Measurements from ENCODE around the gene TAC3. TPM values are rescaled to one million over a fixed set of nuclear protein-coding genes. Genes with fewer than 3 reads are reported as not detected.
"Not testable (repeated sequence)": the region's sequence is repeated elsewhere in the genome, so short reads cannot be mapped to it uniquely, and the experiment has no call there.

The TAC3 gene
- total RNA-seq, 1 donor from 2014 or later, result not detected

- Mint-ChIP-seq H3K4me3 (ENCODE audit: unreplicated experiment) (no peak overlapping the region), H3K27ac (ENCODE audit: unreplicated experiment) (no peak overlapping the region), H3K27me3 (ENCODE audit: low read depth) (peaks cover 48% of the 10 kb centered on the region), H3K4me1 (ENCODE audit: low read depth) (no peaks in the 10 kb centered on the region), H3K36me3 (ENCODE audit: low read depth) (no peaks in the 10 kb centered on the region), H3K9me3 (ENCODE audit: low read depth) (no peaks in the 10 kb centered on the region)
- no peak for TF ChIP-seq CTCF (IDR thresholded peaks at IDR 0.05)
- DNase-seq (ENCODE audit: low spot score), result no peak
These were observed 11.4 kb upstream of the TAC3 start for GRCh38 chr12:57027805-57028153.

GRCh38 chr12:57027011-57027804 lies 10.9 kb upstream of the TAC3 start:
- Mint-ChIP-seq H3K4me3 (ENCODE audit: unreplicated experiment) (no peak overlapping the region), H3K9me3 (ENCODE audit: low read depth) (no peaks in the 10 kb centered on the region), H3K36me3 (ENCODE audit: low read depth) (no peaks in the 10 kb centered on the region), H3K27me3 (ENCODE audit: low read depth) (peaks cover 44% of the 10 kb centered on the region), H3K27ac (ENCODE audit: unreplicated experiment) (no peak overlapping the region), H3K4me1 (ENCODE audit: low read depth) (no peaks in the 10 kb centered on the region)
- no peak for DNase-seq (ENCODE audit: low spot score)
- TF ChIP-seq CTCF (IDR thresholded peaks at IDR 0.05), result no peak

- Mint-ChIP-seq H3K4me3 (ENCODE audit: unreplicated experiment) (no peak overlapping the region), H3K27ac (ENCODE audit: unreplicated experiment) (no peak overlapping the region), H3K27me3 (ENCODE audit: low read depth) (peaks cover 34% of the 10 kb centered on the region), H3K4me1 (ENCODE audit: low read depth) (no peaks in the 10 kb centered on the region), H3K36me3 (ENCODE audit: low read depth) (no peaks in the 10 kb centered on the region), H3K9me3 (ENCODE audit: low read depth) (no peaks in the 10 kb centered on the region)
- TF ChIP-seq CTCF (IDR thresholded peaks at IDR 0.05), result no peak
- no peak for DNase-seq (ENCODE audit: low spot score)
These were observed 8.9 kb upstream of the TAC3 start for GRCh38 chr12:57025196-57025595.

GRCh38 chr12:57022324-57022723 lies 6.0 kb upstream of the TAC3 start:
- H3K27ac Mint-ChIP-seq (ENCODE audit: unreplicated experiment); H3K36me3 Mint-ChIP-seq (ENCODE audit: low read depth); H3K4me1 Mint-ChIP-seq (ENCODE audit: low read depth); H3K9me3 Mint-ChIP-seq (ENCODE audit: low read depth); DNase-seq (ENCODE audit: low spot score); H3K4me3 Mint-ChIP-seq (ENCODE audit: unreplicated experiment): not testable (repeated sequence)
- H3K27me3 Mint-ChIP-seq (ENCODE audit: low read depth), result peaks cover 23% of the 10 kb centered on the region

GRCh38 chr12:57019983-57020719 lies 3.8 kb upstream of the TAC3 start:
- TF ChIP-seq CTCF (IDR thresholded peaks at IDR 0.05), result no peak
- no peaks in the 10 kb centered on the region for H3K9me3 Mint-ChIP-seq (ENCODE audit: low read depth)
- H3K4me1 Mint-ChIP-seq (ENCODE audit: low read depth), result no peaks in the 10 kb centered on the region
- H3K27ac Mint-ChIP-seq (ENCODE audit: unreplicated experiment), result no peak overlapping the region
- H3K4me3 Mint-ChIP-seq (ENCODE audit: unreplicated experiment), result no peak overlapping the region
- no peak for DNase-seq (ENCODE audit: low spot score)
- H3K27me3 Mint-ChIP-seq (ENCODE audit: low read depth), result peaks cover 19% of the 10 kb centered on the region
- H3K36me3 Mint-ChIP-seq (ENCODE audit: low read depth), result no peaks in the 10 kb centered on the region
